OCI-LY3 (cell line): Measurements from ENCODE around the gene CCDC167.

ENCODE experiments used
- H2AFZ ChIP-seq: fragments of 200-600, 300-600 bp; shearing (Covaris generic); 2 replicates; pipeline ENCODE4 v1.6.0; 2014; ENCODE audit warnings: antibody characterized with exemption, low read depth, low read length
- H3K27ac ChIP-seq: fragments of 200-600, 300-600 bp; sonication (generic); 2 replicates; pipeline ENCODE4 v1.5.1; 2014; ENCODE audit warnings: mild to moderate bottlenecking, low read length, moderate library complexity, mixed read lengths
- H3K27me3 ChIP-seq: fragments of 200-600, 300-600 bp; sonication (generic); 2 replicates; pipeline ENCODE4 v1.6.1; 2014; ENCODE audit warnings: low read depth, low read length, mixed read lengths
- H3K36me3 ChIP-seq: fragments of 200-600, 300-600 bp; sonication (generic); replicated peaks from 2 replicates; pipeline ENCODE3; 2014; ENCODE audit warnings: low read depth, low read length, mixed read lengths
- H3K4me1 ChIP-seq: fragments of 300-600, 200-600 bp; sonication (generic); 2 replicates; pipeline ENCODE4 v1.6.1; 2014; ENCODE audit warnings: low read length, mixed read lengths
- H3K4me2 ChIP-seq: fragments of 200-600, 300-600 bp; sonication (generic); 2 replicates; pipeline ENCODE4 v1.6.1; 2014; ENCODE audit warnings: low read length, mixed read lengths
- H3K4me3 ChIP-seq: fragments of 300-600, 200-600 bp; sonication (generic); 2 replicates; pipeline ENCODE4 v1.5.1; 2014; ENCODE audit warnings: antibody characterized with exemption, mild to moderate bottlenecking, low read length, moderate library complexity
- H3K79me2 ChIP-seq: fragments of 300-600, 200-600 bp; shearing (Covaris generic); 2 replicates; pipeline ENCODE4 v1.6.1; 2014; ENCODE audit warnings: mild to moderate bottlenecking, low read length, mixed read lengths
- H3K9ac ChIP-seq: fragments of 300-600, 200-600 bp; shearing (Covaris generic); 2 replicates; pipeline ENCODE4 v1.6.0; 2014; ENCODE audit warnings: mild to moderate bottlenecking, low read length, moderate library complexity
- H3K9me3 ChIP-seq: fragments of 200-600, 300-600 bp; shearing (Covaris generic); 2 replicates; pipeline ENCODE4 v1.6.1; 2014; ENCODE audit warnings: low read length, mixed read lengths; ENCODE audit not compliant: insufficient read depth
- H4K20me1 ChIP-seq: fragments of 200-600, 300-600 bp; sonication (generic); 2 replicates; pipeline ENCODE4 v1.6.1; 2016; ENCODE audit warnings: low read length, mixed read lengths; ENCODE audit not compliant: insufficient read depth
- EZH2phosphoT487 ChIP-seq: fragments of 200-600 bp; shearing (Covaris generic); IDR thresholded peaks from 2 replicates; pipeline ENCODE4 v1.6.1; 2018; ENCODE audit warnings: antibody characterized with exemption, mixed run types, low read depth
- TF ChIP-seq, protein P1 (sequence below): fragments of 200-600, 300-600 bp; sonication (generic); IDR thresholded peaks from 2 replicates; pipeline ENCODE4 v1.5.1; 2014; ENCODE audit warnings: antibody characterized with exemption, low read length, low read depth

CCDC167 gene

DNA sequence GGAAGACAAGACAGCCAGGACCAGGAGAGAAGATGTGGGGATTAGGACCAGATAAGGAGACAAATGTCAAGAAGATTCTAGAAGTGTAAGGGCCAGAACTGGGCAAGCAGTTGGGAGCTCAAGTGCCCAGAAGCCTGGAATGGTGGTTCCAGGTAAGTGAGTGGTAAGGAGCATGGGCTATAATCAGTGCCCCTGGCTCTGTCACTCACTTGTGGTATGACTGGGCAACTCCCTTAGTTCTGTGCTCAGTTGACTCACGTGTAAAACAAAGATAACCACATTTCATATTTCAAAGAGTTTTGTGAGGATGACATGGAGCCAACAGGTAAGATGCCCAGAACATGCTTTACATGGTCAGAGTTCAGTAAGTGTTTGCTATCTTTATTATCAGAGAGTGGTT lies 11.2 kb downstream of the CCDC167 start:
- Histone ChIP-seq H3K36me3 (peaks cover 4% of the 10 kb centered on the region), H3K9ac (no peak overlapping the region), H3K9me3 (no peaks in the 10 kb centered on the region), H4K20me1 (peaks cover 23% of the 10 kb centered on the region; the same call in 1 of the 2 replicates), H3K4me1 (no peaks in the 10 kb centered on the region), H3K4me3 (no peak overlapping the region), H2AFZ (no peak overlapping the region), H3K27ac (no peak overlapping the region), H3K79me2 (peaks cover 13% of the 10 kb centered on the region; the same call in 1 of the 2 replicates), H3K27me3 (no peaks in the 10 kb centered on the region), H3K4me2 (no peak overlapping the region)
- TF ChIP-seq, protein P1, sequence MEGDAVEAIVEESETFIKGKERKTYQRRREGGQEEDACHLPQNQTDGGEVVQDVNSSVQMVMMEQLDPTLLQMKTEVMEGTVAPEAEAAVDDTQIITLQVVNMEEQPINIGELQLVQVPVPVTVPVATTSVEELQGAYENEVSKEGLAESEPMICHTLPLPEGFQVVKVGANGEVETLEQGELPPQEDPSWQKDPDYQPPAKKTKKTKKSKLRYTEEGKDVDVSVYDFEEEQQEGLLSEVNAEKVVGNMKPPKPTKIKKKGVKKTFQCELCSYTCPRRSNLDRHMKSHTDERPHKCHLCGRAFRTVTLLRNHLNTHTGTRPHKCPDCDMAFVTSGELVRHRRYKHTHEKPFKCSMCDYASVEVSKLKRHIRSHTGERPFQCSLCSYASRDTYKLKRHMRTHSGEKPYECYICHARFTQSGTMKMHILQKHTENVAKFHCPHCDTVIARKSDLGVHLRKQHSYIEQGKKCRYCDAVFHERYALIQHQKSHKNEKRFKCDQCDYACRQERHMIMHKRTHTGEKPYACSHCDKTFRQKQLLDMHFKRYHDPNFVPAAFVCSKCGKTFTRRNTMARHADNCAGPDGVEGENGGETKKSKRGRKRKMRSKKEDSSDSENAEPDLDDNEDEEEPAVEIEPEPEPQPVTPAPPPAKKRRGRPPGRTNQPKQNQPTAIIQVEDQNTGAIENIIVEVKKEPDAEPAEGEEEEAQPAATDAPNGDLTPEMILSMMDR: no peak
- TF ChIP-seq EZH2phosphoT487: no peak

DNA sequence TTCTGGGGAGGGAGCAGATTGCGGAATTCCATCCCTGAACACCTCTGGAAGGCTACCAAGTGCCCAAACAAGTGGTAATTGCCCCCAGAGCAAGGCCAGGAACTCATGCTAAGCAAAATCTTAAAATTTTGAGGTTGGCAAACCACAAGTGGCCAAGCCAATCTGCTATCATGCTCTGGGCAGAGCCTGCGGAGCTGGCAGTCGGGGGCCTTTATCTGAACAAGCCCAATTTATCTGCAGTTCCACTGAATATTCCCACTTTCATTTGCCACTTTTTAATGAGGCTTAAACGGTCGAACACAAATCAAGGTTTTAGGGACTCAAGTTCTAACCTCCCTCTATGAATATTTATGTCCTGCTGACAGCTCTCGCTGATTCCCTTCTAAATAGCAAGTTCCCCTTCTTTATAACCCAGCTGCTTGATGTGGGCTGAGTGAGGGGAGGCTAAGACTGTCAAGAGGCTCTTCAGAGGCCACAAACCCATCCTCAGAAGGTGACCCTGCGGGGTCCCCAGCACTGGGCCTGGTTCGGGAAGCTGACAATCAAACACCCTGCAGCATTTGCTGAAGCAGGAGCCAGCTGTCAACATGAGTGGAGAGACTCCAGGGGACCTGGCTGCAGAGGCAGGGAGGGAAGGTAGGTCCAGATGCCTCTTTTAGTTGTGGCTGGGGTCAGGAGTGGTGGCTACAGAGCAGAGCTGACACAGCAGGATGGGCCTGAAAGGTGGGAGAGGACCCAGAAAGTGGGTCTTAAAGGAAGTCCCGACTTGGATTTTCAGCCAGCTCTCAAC lies 11.9 kb downstream of the CCDC167 start:
- no peaks in the 10 kb centered on the region for H3K27me3 ChIP-seq
- H3K79me2 ChIP-seq: peaks cover 13% of the 10 kb centered on the region; the same call in 1 of the 2 replicates
- no peak overlapping the region for H3K9ac ChIP-seq
- no peak overlapping the region for H3K4me2 ChIP-seq
- TF ChIP-seq EZH2phosphoT487: no peak
- TF ChIP-seq, protein P1: no peak
- no peak overlapping the region for H3K27ac ChIP-seq
- no peak overlapping the region for H3K4me3 ChIP-seq
- no peak overlapping the region for H2AFZ ChIP-seq
- no peaks in the 10 kb centered on the region for H3K9me3 ChIP-seq
- H4K20me1 ChIP-seq: peaks cover 23% of the 10 kb centered on the region; the same call in 1 of the 2 replicates
- peaks cover 11% of the 10 kb centered on the region for H3K36me3 ChIP-seq
- H3K4me1 ChIP-seq: no peaks in the 10 kb centered on the region

- Histone ChIP-seq H3K27me3 (no peaks in the 10 kb centered on the region), H3K36me3 (peaks cover 26% of the 10 kb centered on the region), H3K4me1 (no peaks in the 10 kb centered on the region), H3K4me3 (no peak overlapping the region), H3K9me3 (no peaks in the 10 kb centered on the region), H3K79me2 (peaks cover 4% of the 10 kb centered on the region; the same call in 1 of the 2 replicates), H3K27ac (no peak overlapping the region), H4K20me1 (peaks cover 17% of the 10 kb centered on the region; the same call in 1 of the 2 replicates), H3K9ac (no peak overlapping the region), H3K4me2 (no peak overlapping the region), H2AFZ (no peak overlapping the region)
- TF ChIP-seq EZH2phosphoT487: no peak
- TF ChIP-seq, protein P1: no peak
Observed at GRCh38 chr6:37486121-37486839, 13.4 kb downstream of the CCDC167 start.

DNA sequence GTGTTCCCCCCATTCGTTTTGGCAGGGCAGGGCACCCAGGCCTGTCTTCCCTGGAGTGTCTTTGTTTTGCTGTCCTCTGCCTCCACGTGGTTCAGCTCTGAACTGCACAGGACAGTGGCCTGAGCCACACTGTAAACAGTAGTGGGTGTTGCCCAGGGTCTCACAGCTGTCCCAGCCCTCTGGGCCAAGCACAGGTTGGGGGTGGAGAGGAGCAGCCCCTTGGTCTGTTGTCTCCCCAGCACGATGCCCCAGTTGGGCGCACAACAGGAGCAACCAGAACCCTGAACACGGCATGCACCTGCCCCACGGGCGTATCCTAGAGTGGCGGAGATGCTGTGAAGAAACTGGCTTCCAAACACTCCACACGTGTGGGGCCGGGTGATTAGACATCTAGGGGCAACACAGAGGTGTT lies 14.4 kb downstream of the CCDC167 start:
- no peak overlapping the region for H3K4me2 ChIP-seq
- H3K27me3 ChIP-seq: no peaks in the 10 kb centered on the region
- peaks cover 1% of the 10 kb centered on the region; the same call in 1 of the 2 replicates for H3K79me2 ChIP-seq
- peaks cover 10% of the 10 kb centered on the region; the same call in 1 of the 2 replicates for H4K20me1 ChIP-seq
- H3K4me1 ChIP-seq: no peaks in the 10 kb centered on the region
- H3K9ac ChIP-seq: no peak overlapping the region
- no peaks in the 10 kb centered on the region for H3K9me3 ChIP-seq
- H3K27ac ChIP-seq: no peak overlapping the region
- peaks cover 26% of the 10 kb centered on the region for H3K36me3 ChIP-seq
- TF ChIP-seq EZH2phosphoT487: no peak
- TF ChIP-seq, protein P1: no peak
- no peak overlapping the region for H3K4me3 ChIP-seq
- no peak overlapping the region for H2AFZ ChIP-seq
